ENCODE measurements around the gene SNX5. TPM values are rescaled to one million over a fixed set of nuclear protein-coding genes. Genes with fewer than 3 reads are reported as not detected.

Gene SNX5
- polyA plus RNA-seq: 59.8 and 66.6 TPM in 2 replicates
- 53.4 and 59.9 TPM in 2 replicates for polyA minus RNA-seq

DNA sequence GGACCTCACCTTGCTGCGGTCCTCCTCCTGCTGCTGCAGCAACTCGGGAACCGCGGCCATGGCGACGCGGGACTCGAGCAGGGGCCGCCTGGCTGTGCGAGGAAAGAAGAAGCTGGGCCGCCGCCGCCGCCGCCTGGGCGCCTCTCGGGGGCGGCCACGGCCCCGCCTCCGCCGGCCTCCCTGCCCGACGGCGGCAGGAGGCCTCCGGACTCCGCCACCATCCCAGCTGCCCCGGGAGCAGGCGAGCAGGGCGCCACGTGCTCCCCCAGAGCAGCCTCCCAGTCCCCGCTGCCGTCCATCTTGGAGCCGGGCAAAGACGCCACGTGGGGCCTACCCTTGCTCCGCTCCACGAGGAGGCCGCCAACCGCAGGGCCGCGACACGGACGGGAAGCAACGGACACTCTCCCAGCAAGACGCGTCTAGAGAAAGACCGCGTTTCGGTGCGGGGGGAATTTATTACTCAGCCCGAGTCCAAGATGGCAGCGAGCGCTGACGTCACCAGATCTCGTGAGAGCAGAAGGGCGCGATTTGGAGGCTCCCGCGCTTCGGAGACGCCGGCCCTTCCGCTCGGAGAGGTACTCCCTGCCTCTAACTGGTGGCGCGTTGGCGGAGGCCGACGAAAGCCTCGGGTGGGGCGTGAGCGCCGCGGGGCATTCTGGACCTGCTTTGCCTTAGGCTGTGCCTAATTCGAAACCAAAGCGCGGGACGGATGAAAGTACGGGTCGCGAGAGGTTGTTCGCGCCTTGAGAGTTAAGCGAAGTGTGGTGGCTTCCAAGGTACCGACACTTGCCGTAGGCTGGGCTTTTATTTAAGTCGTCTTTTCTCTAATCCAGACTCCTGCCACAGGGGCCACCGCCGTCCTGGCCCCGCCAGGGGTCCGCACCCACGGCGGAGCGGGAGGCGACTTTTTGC, at the start of gene SNX5, which contains the start of gene MGME1:
Gene SNX5 (minus strand): TSS at position 429 of the 912 bp plus-strand sequence. CDS start 369 bp downstream, at position 60.
Gene MGME1 (plus strand): TSS at position 653 of the 912 bp plus-strand sequence. CDS start 842 bp downstream, outside the sequence.
- H3K4me2 ChIP-seq (ENCODE audit: low read length): peak within 1 kb of the TSS; percentile 86
- H3K27ac ChIP-seq (ENCODE audit: low read length): peak within 1 kb of the TSS; percentile 95
- no peaks in the 10 kb centered on the region for H3K36me3 ChIP-seq (ENCODE audit: insufficient read depth, low read length)
- peak; percentile 53 for TF ChIP-seq TAF1 (IDR thresholded peaks at IDR 0.05; ENCODE audit: low read depth)
- TF ChIP-seq EZH2 (IDR thresholded peaks at IDR 0.05; ENCODE audit: borderline replicate concordance, insufficient read depth, low read length, poor library complexity, severe bottlenecking): no peak
- TF ChIP-seq, protein P1, sequence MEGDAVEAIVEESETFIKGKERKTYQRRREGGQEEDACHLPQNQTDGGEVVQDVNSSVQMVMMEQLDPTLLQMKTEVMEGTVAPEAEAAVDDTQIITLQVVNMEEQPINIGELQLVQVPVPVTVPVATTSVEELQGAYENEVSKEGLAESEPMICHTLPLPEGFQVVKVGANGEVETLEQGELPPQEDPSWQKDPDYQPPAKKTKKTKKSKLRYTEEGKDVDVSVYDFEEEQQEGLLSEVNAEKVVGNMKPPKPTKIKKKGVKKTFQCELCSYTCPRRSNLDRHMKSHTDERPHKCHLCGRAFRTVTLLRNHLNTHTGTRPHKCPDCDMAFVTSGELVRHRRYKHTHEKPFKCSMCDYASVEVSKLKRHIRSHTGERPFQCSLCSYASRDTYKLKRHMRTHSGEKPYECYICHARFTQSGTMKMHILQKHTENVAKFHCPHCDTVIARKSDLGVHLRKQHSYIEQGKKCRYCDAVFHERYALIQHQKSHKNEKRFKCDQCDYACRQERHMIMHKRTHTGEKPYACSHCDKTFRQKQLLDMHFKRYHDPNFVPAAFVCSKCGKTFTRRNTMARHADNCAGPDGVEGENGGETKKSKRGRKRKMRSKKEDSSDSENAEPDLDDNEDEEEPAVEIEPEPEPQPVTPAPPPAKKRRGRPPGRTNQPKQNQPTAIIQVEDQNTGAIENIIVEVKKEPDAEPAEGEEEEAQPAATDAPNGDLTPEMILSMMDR (IDR thresholded peaks at IDR 0.05; ENCODE audit: poor library complexity, severe bottlenecking): no peak
- TF ChIP-seq MXI1 (conservative IDR thresholded peaks at IDR 0.05; ENCODE audit: poor library complexity, severe bottlenecking): peak; percentile 99
- TF ChIP-seq RAD21 (conservative IDR thresholded peaks at IDR 0.05): peak; percentile 35
- TF ChIP-seq POLR2AphosphoS5 (IDR thresholded peaks at IDR 0.05): peak; percentile 69
- peak; percentile 37 for TF ChIP-seq SMC3 (conservative IDR thresholded peaks at IDR 0.05; ENCODE audit: poor library complexity)
- TF ChIP-seq, protein P2, sequence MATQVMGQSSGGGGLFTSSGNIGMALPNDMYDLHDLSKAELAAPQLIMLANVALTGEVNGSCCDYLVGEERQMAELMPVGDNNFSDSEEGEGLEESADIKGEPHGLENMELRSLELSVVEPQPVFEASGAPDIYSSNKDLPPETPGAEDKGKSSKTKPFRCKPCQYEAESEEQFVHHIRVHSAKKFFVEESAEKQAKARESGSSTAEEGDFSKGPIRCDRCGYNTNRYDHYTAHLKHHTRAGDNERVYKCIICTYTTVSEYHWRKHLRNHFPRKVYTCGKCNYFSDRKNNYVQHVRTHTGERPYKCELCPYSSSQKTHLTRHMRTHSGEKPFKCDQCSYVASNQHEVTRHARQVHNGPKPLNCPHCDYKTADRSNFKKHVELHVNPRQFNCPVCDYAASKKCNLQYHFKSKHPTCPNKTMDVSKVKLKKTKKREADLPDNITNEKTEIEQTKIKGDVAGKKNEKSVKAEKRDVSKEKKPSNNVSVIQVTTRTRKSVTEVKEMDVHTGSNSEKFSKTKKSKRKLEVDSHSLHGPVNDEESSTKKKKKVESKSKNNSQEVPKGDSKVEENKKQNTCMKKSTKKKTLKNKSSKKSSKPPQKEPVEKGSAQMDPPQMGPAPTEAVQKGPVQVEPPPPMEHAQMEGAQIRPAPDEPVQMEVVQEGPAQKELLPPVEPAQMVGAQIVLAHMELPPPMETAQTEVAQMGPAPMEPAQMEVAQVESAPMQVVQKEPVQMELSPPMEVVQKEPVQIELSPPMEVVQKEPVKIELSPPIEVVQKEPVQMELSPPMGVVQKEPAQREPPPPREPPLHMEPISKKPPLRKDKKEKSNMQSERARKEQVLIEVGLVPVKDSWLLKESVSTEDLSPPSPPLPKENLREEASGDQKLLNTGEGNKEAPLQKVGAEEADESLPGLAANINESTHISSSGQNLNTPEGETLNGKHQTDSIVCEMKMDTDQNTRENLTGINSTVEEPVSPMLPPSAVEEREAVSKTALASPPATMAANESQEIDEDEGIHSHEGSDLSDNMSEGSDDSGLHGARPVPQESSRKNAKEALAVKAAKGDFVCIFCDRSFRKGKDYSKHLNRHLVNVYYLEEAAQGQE (IDR thresholded peaks at IDR 0.05; ENCODE audit: borderline replicate concordance): peak; percentile 4
- TF ChIP-seq EP300 (conservative IDR thresholded peaks at IDR 0.05; ENCODE audit: poor library complexity, severe bottlenecking): peak; percentile 77
- H4K20me1 ChIP-seq (ENCODE audit: insufficient read depth): no peaks in the 10 kb centered on the region
- peak within 1 kb of the TSS; percentile 78 for H2AFZ ChIP-seq (ENCODE audit: low read depth, low read length)
- no peaks in the 10 kb centered on the region for H3K27me3 ChIP-seq (ENCODE audit: insufficient read depth, low read depth, low read length)
- peak within 1 kb of the TSS; percentile 85 for H3K4me3 ChIP-seq (ENCODE audit: low read length)
- no peaks in the 10 kb centered on the region for H3F3A ChIP-seq (ENCODE audit: insufficient read depth, low read length, poor library complexity, severe bottlenecking)
- H3K9me3 ChIP-seq (ENCODE audit: low read length): no peaks in the 10 kb centered on the region
- peak within 1 kb of the TSS; percentile 88 for H3K9ac ChIP-seq (ENCODE audit: low read length)
- H3K9me2 ChIP-seq (ENCODE audit: insufficient read depth, low read length): no peaks in the 10 kb centered on the region
- peaks cover 80% of the 10 kb centered on the region for H3K79me2 ChIP-seq (replicated peaks; ENCODE audit: insufficient read depth, low read length)

GRCh38 chr20:18018100-18018499, 49.5 kb upstream of the SNX5 start:
- H3K9ac ChIP-seq (ENCODE audit: low read length): no peak overlapping the region
- H3K27me3 ChIP-seq (ENCODE audit: insufficient read depth, low read depth, low read length): no peaks in the 10 kb centered on the region
- no peaks in the 10 kb centered on the region for H3K36me3 ChIP-seq (ENCODE audit: insufficient read depth, low read length)
- no peaks in the 10 kb centered on the region for H4K20me1 ChIP-seq (ENCODE audit: insufficient read depth)
- no peaks in the 10 kb centered on the region for H3K9me3 ChIP-seq (ENCODE audit: low read length)
- no peaks in the 10 kb centered on the region for H3K79me2 ChIP-seq (replicated peaks; ENCODE audit: insufficient read depth, low read length)
- H2AFZ ChIP-seq (ENCODE audit: low read depth, low read length): no peak overlapping the region
- H3K27ac ChIP-seq (ENCODE audit: low read length): no peak overlapping the region
- H3K9me2 ChIP-seq (ENCODE audit: insufficient read depth, low read length): no peaks in the 10 kb centered on the region
- H3K4me2 ChIP-seq (ENCODE audit: low read length): no peak overlapping the region
- no peak overlapping the region for H3K4me3 ChIP-seq (ENCODE audit: low read length)
- TF ChIP-seq EP300 (conservative IDR thresholded peaks at IDR 0.05; ENCODE audit: poor library complexity, severe bottlenecking): no peak
- TF ChIP-seq EZH2 (IDR thresholded peaks at IDR 0.05; ENCODE audit: borderline replicate concordance, insufficient read depth, low read length, poor library complexity, severe bottlenecking): no peak
- TF ChIP-seq POLR2AphosphoS5 (IDR thresholded peaks at IDR 0.05): no peak
- TF ChIP-seq TAF1 (IDR thresholded peaks at IDR 0.05; ENCODE audit: low read depth): no peak
- TF ChIP-seq, protein P1 (IDR thresholded peaks at IDR 0.05; ENCODE audit: poor library complexity, severe bottlenecking): no peak
- TF ChIP-seq MXI1 (conservative IDR thresholded peaks at IDR 0.05; ENCODE audit: poor library complexity, severe bottlenecking): no peak
- TF ChIP-seq, protein P2 (IDR thresholded peaks at IDR 0.05; ENCODE audit: borderline replicate concordance): no peak
- no peak for TF ChIP-seq RAD21 (conservative IDR thresholded peaks at IDR 0.05)
- no peak for TF ChIP-seq SMC3 (conservative IDR thresholded peaks at IDR 0.05; ENCODE audit: poor library complexity)
- no peaks in the 10 kb centered on the region for H3F3A ChIP-seq (ENCODE audit: insufficient read depth, low read length, poor library complexity, severe bottlenecking)

All from neural cell (in vitro differentiated cells).